Measurements from ENCODE around the gene TMEM256. TPM values are rescaled to one million over a fixed set of nuclear protein-coding genes. Genes with fewer than 3 reads are reported as not detected.

Gene TMEM256
- polyA plus RNA-seq, 3 donors, result 39.2 to 81.4 (median 72.6) TPM

GRCh38 chr17:7355053-7355452 is 48.8 kb downstream of the TMEM256 start, which contains the start of gene TMEM95:
TSS of gene TMEM95 (plus strand) at chr17:7355156. CDS start at chr17:7355205, 49 bp downstream.
- Histone ChIP-seq H3K9ac (ENCODE audit: insufficient read depth, low read length, poor library complexity, severe bottlenecking) (no peak within 1 kb of the TSS), H3K4me1 (ENCODE audit: control insufficient read depth in 1 of 2, insufficient read depth in 2 of 2, low read length in 2 of 2) (peaks cover 25 to 47% of the 10 kb centered on the region in 2 donors), H4K20me1 (ENCODE audit: insufficient read depth, low read length) (peaks cover 14% of the 10 kb centered on the region), H3K27ac (ENCODE audit: low read depth in 1 of 2, low read length in 2 of 2) (no peak within 1 kb of the TSS), H3K27me3 (ENCODE audit: control insufficient read depth in 2 of 2, insufficient read depth in 2 of 2, low read length in 2 of 2) (no peaks in the 10 kb centered on the region), H3K4me3 (replicated peaks in 1 of 3; ENCODE audit: low read depth in 2 of 3, low read length in 3 of 3) (no peak within 1 kb of the TSS), H3K9me3 (replicated peaks in 1 of 2; ENCODE audit: control insufficient read depth in 1 of 2, insufficient read depth in 1 of 2, low read length in 2 of 2) (no peaks in the 10 kb centered on the region), H3K4me2 (replicated peaks; ENCODE audit: extremely low read depth, low read length, poor library complexity, severe bottlenecking) (no peak within 1 kb of the TSS), H3K79me2 (ENCODE audit: insufficient read depth, low read length) (no peaks in the 10 kb centered on the region), H3K36me3 (replicated peaks in 1 of 2; ENCODE audit: control insufficient read depth in 1 of 2, insufficient read depth in 2 of 2, low read length in 2 of 2) (no peaks in the 10 kb centered on the region), H2AFZ (ENCODE audit: insufficient read depth, low read depth, low read length, poor library complexity, severe bottlenecking) (no peak within 1 kb of the TSS)
- WGBS (ENCODE audit: insufficient coverage), result 70% methylated on average over 10 of the region's 10 CpGs
- Mint-ChIP-seq H3K4me1 (peaks cover 35% of the 10 kb centered on the region), H3K4me3 (no peak within 1 kb of the TSS), H3K27ac (peak within 1 kb of the TSS in 2 of 7 donors; percentile 1 to 16), H3K9me3 (peaks cover 0 to 2% (median 0%) of the 10 kb centered on the region in 7 donors), H3K36me3 (no peaks in the 10 kb centered on the region), H3K27me3 (ENCODE audit: low read depth in 3 of 3) (peaks cover 3 to 6% (median 4%) of the 10 kb centered on the region in 3 donors)
- no peak for TF ChIP-seq CTCF (IDR thresholded peaks at IDR 0.05)
- intact Hi-C loops (cut with micrococcal nuclease), result loop anchor here in 1 of 2 donors (10.0 kb wide), 2 partner anchors 130 to 210 kb away; partner anchors contain the start of genes POLR2A, SENP3 and SLC35G6
- DNase-seq, result no peak

GRCh38 chr17:7354262-7354843 is 49.5 kb downstream of the TMEM256 start:
- H3K4me3 Mint-ChIP-seq, result no peak overlapping the region
- H3K9me3 ChIP-seq (replicated peaks in 1 of 2; ENCODE audit: control insufficient read depth in 1 of 2, insufficient read depth in 1 of 2, low read length in 2 of 2), result no peaks in the 10 kb centered on the region
- H3K27me3 Mint-ChIP-seq (ENCODE audit: low read depth in 3 of 3), result peaks cover 3 to 6% (median 4%) of the 10 kb centered on the region in 3 donors
- H3K4me1 Mint-ChIP-seq, result peaks cover 40% of the 10 kb centered on the region
- peaks cover 28 to 54% of the 10 kb centered on the region in 2 donors for H3K4me1 ChIP-seq (ENCODE audit: control insufficient read depth in 1 of 2, insufficient read depth in 2 of 2, low read length in 2 of 2)
- peak overlapping the region in 2 of 7 donors; percentile 1 to 16 for H3K27ac Mint-ChIP-seq
- H3K36me3 Mint-ChIP-seq, result peaks cover 0 to 3% of the 10 kb centered on the region in 2 donors
- no peak for DNase-seq
- no peak for TF ChIP-seq CTCF (IDR thresholded peaks at IDR 0.05)
- H3K9me3 Mint-ChIP-seq, result peaks cover 0 to 2% (median 0%) of the 10 kb centered on the region in 7 donors
- intact Hi-C loops (cut with micrococcal nuclease), result loop anchor here (5.0 to 10.0 kb wide), 3 partner anchors 38 to 210 kb away; partner anchors contain the start of genes PLSCR3 (in 1 of the 2), POLR2A (in 1 of the 2), SENP3 (in 1 of the 2) and SLC35G6 (in 1 of the 2)
- WGBS (ENCODE audit: insufficient coverage), result 93% methylated on average over 6 of the region's 9 CpGs
- no peaks in the 10 kb centered on the region for H3K79me2 ChIP-seq (ENCODE audit: insufficient read depth, low read length)
- H3K27me3 ChIP-seq (ENCODE audit: control insufficient read depth in 2 of 2, insufficient read depth in 2 of 2, low read length in 2 of 2), result no peaks in the 10 kb centered on the region
- no peaks in the 10 kb centered on the region for H3K36me3 ChIP-seq (replicated peaks in 1 of 2; ENCODE audit: control insufficient read depth in 1 of 2, insufficient read depth in 2 of 2, low read length in 2 of 2)
- no peak overlapping the region for H2AFZ ChIP-seq (ENCODE audit: insufficient read depth, low read depth, low read length, poor library complexity, severe bottlenecking)
- H4K20me1 ChIP-seq (ENCODE audit: insufficient read depth, low read length), result peaks cover 21% of the 10 kb centered on the region
- no peak overlapping the region for H3K4me3 ChIP-seq (replicated peaks in 1 of 3; ENCODE audit: low read depth in 2 of 3, low read length in 3 of 3)
- no peak overlapping the region for H3K4me2 ChIP-seq (replicated peaks; ENCODE audit: extremely low read depth, low read length, poor library complexity, severe bottlenecking)
- no peak overlapping the region for H3K27ac ChIP-seq (ENCODE audit: low read depth in 1 of 2, low read length in 2 of 2)
- no peak overlapping the region for H3K9ac ChIP-seq (ENCODE audit: insufficient read depth, low read length, poor library complexity, severe bottlenecking)

Other genes with a start within 250 kb of the TMEM256 start
- 100 to 1,000 TPM in 2 of 3 donors, 10 to 100 TPM in 1; 82.0 to 126 (median 114) TPM for gene ASGR1, start 224.7 kb downstream of the TMEM256 start, polyA plus RNA-seq
- gene DLG4, start 184.3 kb downstream of the TMEM256 start, polyA plus RNA-seq, result 10 to 100 TPM in 1 of 3 donors, under 1 TPM in 2; 0.37 to 42.6 (median 0.39) TPM
- gene ACADVL, start 184.2 kb downstream of the TMEM256 start, polyA plus RNA-seq, result 1,000 to 10,000 TPM in 1 of 3 donors, 100 to 1,000 TPM in 2; 152 to 1,231 (median 154) TPM
- gene DVL2, start 169.6 kb downstream of the TMEM256 start, polyA plus RNA-seq, result 1 to 10 TPM; 6.7 to 7.8 (median 7.0) TPM
- 10 to 100 TPM; 12.0 to 18.0 (median 12.9) TPM for gene PHF23, start 164.6 kb downstream of the TMEM256 start, polyA plus RNA-seq
- gene GABARAP, start 161.6 kb downstream of the TMEM256 start, polyA plus RNA-seq, result 1,000 to 10,000 TPM; 1,029 to 2,937 (median 2,814) TPM
- 100 to 1,000 TPM in 1 of 3 donors, 10 to 100 TPM in 2; 29.5 to 198 (median 38.3) TPM for gene CTDNEP1, start 152.4 kb downstream of the TMEM256 start, polyA plus RNA-seq
- 10 to 100 TPM; 36.1 to 49.5 (median 44.1) TPM for gene ELP5, start 151.9 kb downstream of the TMEM256 start, polyA plus RNA-seq
- 10 to 100 TPM in 1 of 3 donors, 1 to 10 TPM in 1, under 1 TPM in 1; 0.49 to 13.4 (median 2.1) TPM for gene CLDN7, start 141.6 kb downstream of the TMEM256 start, polyA plus RNA-seq
- not detected for gene SLC2A4, start 122.4 kb downstream of the TMEM256 start, polyA plus RNA-seq
- gene YBX2, start 109.5 kb downstream of the TMEM256 start, polyA plus RNA-seq, result not detected
- gene EIF5A, start 96.5 kb downstream of the TMEM256 start, polyA plus RNA-seq, result 100 to 1,000 TPM; 465 to 511 (median 485) TPM
- 100 to 1,000 TPM in 1 of 3 donors, 10 to 100 TPM in 2; 53.5 to 162 (median 59.6) TPM for gene GPS2, start 88.7 kb downstream of the TMEM256 start, polyA plus RNA-seq
- gene NEURL4, start 74.8 kb downstream of the TMEM256 start, polyA plus RNA-seq, result 10 to 100 TPM in 1 of 3 donors, under 1 TPM in 2; 0.35 to 42.6 (median 0.44) TPM
- gene ACAP1, start 67.6 kb downstream of the TMEM256 start, polyA plus RNA-seq, result 10 to 100 TPM; 32.1 to 68.5 (median 40.5) TPM
- 1 to 10 TPM; 3.4 to 5.6 (median 3.6) TPM for gene KCTD11, start 51.9 kb downstream of the TMEM256 start, polyA plus RNA-seq
- not detected for gene TMEM95, start 48.9 kb downstream of the TMEM256 start, polyA plus RNA-seq
- not detected for gene TNK1, start 23.0 kb downstream of the TMEM256 start, polyA plus RNA-seq
- 10 to 100 TPM; 37.6 to 70.4 (median 45.7) TPM for gene PLSCR3, start 9.6 kb downstream of the TMEM256 start, polyA plus RNA-seq
- under 1 TPM in 1 of 3 donors, not detected in 2; 0.55 TPM for gene NLGN2, start 3.7 kb upstream of the TMEM256 start, polyA plus RNA-seq
- not detected for gene SPEM1, start 16.2 kb upstream of the TMEM256 start, polyA plus RNA-seq
- not detected for gene SPEM2, start 21.5 kb upstream of the TMEM256 start, polyA plus RNA-seq
- not detected for gene SPEM3, start 24.8 kb upstream of the TMEM256 start, polyA plus RNA-seq
- 10 to 100 TPM in 1 of 3 donors, 1 to 10 TPM in 2; 5.1 to 11.3 (median 9.8) TPM for gene TMEM102, start 31.3 kb upstream of the TMEM256 start, polyA plus RNA-seq
- gene FGF11, start 35.4 kb upstream of the TMEM256 start, polyA plus RNA-seq, result 1 to 10 TPM in 1 of 3 donors, not detected in 2; 2.2 TPM
- gene CHRNB1, start 41.0 kb upstream of the TMEM256 start, polyA plus RNA-seq, result 10 to 100 TPM in 2 of 3 donors, 1 to 10 TPM in 1; 9.3 to 15.7 (median 14.7) TPM
- gene ZBTB4, start 75.5 kb upstream of the TMEM256 start, polyA plus RNA-seq, result 1 to 10 TPM; 3.4 to 8.1 (median 4.4) TPM
- gene SLC35G6, start 77.3 kb upstream of the TMEM256 start, polyA plus RNA-seq, result not detected
- gene POLR2A, start 80.3 kb upstream of the TMEM256 start, polyA plus RNA-seq, result 10 to 100 TPM; 12.1 to 27.9 (median 25.4) TPM
- gene TNFSF12, start 145.0 kb upstream of the TMEM256 start, polyA plus RNA-seq, result 10 to 100 TPM; 37.7 to 98.3 (median 50.2) TPM
- gene TNFSF13, start 154.7 kb upstream of the TMEM256 start, polyA plus RNA-seq, result 100 to 1,000 TPM; 236 to 523 (median 491) TPM
- gene SENP3, start 157.8 kb upstream of the TMEM256 start, polyA plus RNA-seq, result 100 to 1,000 TPM in 1 of 3 donors, 1 to 10 TPM in 2; 2.9 to 140 (median 5.6) TPM
- 100 to 1,000 TPM; 642 to 884 (median 744) TPM for gene CD68, start 175.5 kb upstream of the TMEM256 start, polyA plus RNA-seq
- 100 to 1,000 TPM; 100 to 107 (median 103) TPM for gene MPDU1, start 179.8 kb upstream of the TMEM256 start, polyA plus RNA-seq
- gene SOX15, start 186.0 kb upstream of the TMEM256 start, polyA plus RNA-seq, result 1 to 10 TPM in 2 of 3 donors, under 1 TPM in 1; 0.86 to 1.2 (median 1.1) TPM
- 10 to 100 TPM in 1 of 3 donors, 1 to 10 TPM in 2; 6.2 to 23.0 (median 9.2) TPM for gene FXR2, start 210.8 kb upstream of the TMEM256 start, polyA plus RNA-seq
- gene SAT2, start 223.7 kb upstream of the TMEM256 start, polyA plus RNA-seq, result 100 to 1,000 TPM in 1 of 3 donors, 10 to 100 TPM in 2; 83.4 to 155 (median 89.8) TPM
- under 1 TPM in 2 of 3 donors, not detected in 1; 0.43 TPM for gene SHBG, start 226.0 kb upstream of the TMEM256 start, polyA plus RNA-seq
- gene ATP1B2, start 246.8 kb upstream of the TMEM256 start, polyA plus RNA-seq, result under 1 TPM in 1 of 3 donors, not detected in 2; 0.07 TPM

Data from CD14-positive monocyte (primary cell).